K562 (cell line): ENCODE measurements around the gene PWWP2A. TPM values are rescaled to one million over a fixed set of nuclear protein-coding genes. Genes with fewer than 3 reads are reported as not detected.

Source experiments
- COPS2 ChIP-seq: fragments of 450-650 bp; conservative IDR thresholded peaks from 2 replicates; pipeline ENCODE4 v1.6.1; 2016; ENCODE audit warnings: mild to moderate bottlenecking, moderate library complexity
- ESRRB ChIP-seq: fragments of 250-450 bp; sonication (Bioruptor Pico); IDR thresholded peaks from 2 replicates; pipeline ENCODE4 v1.5.0; 2020; ENCODE audit warnings: mild to moderate bottlenecking, moderate library complexity, borderline replicate concordance
- HDAC6 ChIP-seq: IDR thresholded peaks from 2 replicates; pipeline ENCODE4 v1.6.1; 2012; ENCODE audit warnings: low read depth, mild to moderate bottlenecking, control low read depth, inconsistent platforms, low read length, moderate library complexity
- HNRNPH1 ChIP-seq: fragments of 200-400 bp; formaldehyde crosslinking; optimal IDR thresholded peaks from 2 replicates; pipeline ENCODE3; 2017; ENCODE audit warnings: low read depth, mild to moderate bottlenecking, low read length, moderate library complexity
- MBD2 ChIP-seq: sonication (generic); IDR thresholded peaks from 2 replicates; pipeline ENCODE4 v1.6.1; 2016; ENCODE audit warnings: low read depth, borderline replicate concordance
- POLR3A ChIP-seq: IDR thresholded peaks from 2 replicates; pipeline ENCODE4 v1.6.1; 2011; ENCODE audit warnings: borderline replicate concordance, mild to moderate bottlenecking, moderate library complexity; ENCODE audit not compliant: insufficient read length, insufficient read depth; ENCODE audit errors: extremely low read depth
- SIRT6 ChIP-seq: IDR thresholded peaks from one replicate; pipeline ENCODE4 v1.6.1; 2012; ENCODE audit warnings: low read depth, mild to moderate bottlenecking, control low read depth, inconsistent platforms, low read length, moderate library complexity
- ZHX1 ChIP-seq: fragments of 150-350 bp; conservative IDR thresholded peaks from 2 replicates; pipeline ENCODE4 v1.6.1; 2014; ENCODE audit warnings: low read length
- ZKSCAN1 ChIP-seq: fragments of 150-350 bp; IDR thresholded peaks from 2 replicates; pipeline ENCODE4 v1.6.1; 2016; ENCODE audit warnings: low read depth, low read length
- polyA plus RNA-seq, 8 experiments: library from polyadenylated mRNA; depleted of rRNA in 4 of 8; stranded (reverse) in 5 of 8; unstranded in 3 of 8; fragments of >200 nt; fragmentation: Nextera tagmentation in 2 of 8; fragmentation: Illumina TruSeq in 1 of 8; extraction: Ambion mirVana in 2 of 8; extraction: Trizol in 1 of 8; gene quantifications; 2 replicates each; pipeline versions ENCODE4 v1.2.1 to v1.2.3, GENCODE V29; 2011 to 2014; ENCODE audit warnings: inconsistent platforms in 1 of 8, missing spikeins in 1 of 8
- total RNA-seq, 7 experiments: library from RNA; depleted of rRNA in 6 of 7; stranded (reverse); fragments of >200 nt in 6 of 7; fragmentation: Illumina TruSeq in 2 of 7; extraction: Trizol in 2 of 7; gene quantifications; 2 replicates each; pipeline versions ENCODE4 v1.2.1 to v1.2.3, GENCODE V29; 2011 to 2021; ENCODE audit warnings: low replicate concordance in 1 of 7
- TF ChIP-seq, protein P1 (sequence below): fragments of 450-650 bp; formaldehyde crosslinking; conservative IDR thresholded peaks from 2 replicates; pipeline ENCODE4 v1.4.0; 2022; ENCODE audit warnings: mild to moderate bottlenecking, missing genetic modification characterization
- TF ChIP-seq, protein P2 (sequence below): fragments of 450-650 bp; IDR thresholded peaks from 2 replicates; pipeline ENCODE4 v1.6.1; 2016; ENCODE audit warnings: mild to moderate bottlenecking, moderate library complexity

The PWWP2A gene
- total and polyA plus RNA-seq, 9 of the 15 experiments (the other 6 are each of a cell fraction or from before 2014, with no cell fraction given), result 2.7 to 26.3 (median 14.6) TPM

- TF ChIP-seq ZHX1, result no peak
- TF ChIP-seq ZKSCAN1, result no peak
- TF ChIP-seq ESRRB (CRISPR knock-in tag), result no peak
- TF ChIP-seq, protein P1, sequence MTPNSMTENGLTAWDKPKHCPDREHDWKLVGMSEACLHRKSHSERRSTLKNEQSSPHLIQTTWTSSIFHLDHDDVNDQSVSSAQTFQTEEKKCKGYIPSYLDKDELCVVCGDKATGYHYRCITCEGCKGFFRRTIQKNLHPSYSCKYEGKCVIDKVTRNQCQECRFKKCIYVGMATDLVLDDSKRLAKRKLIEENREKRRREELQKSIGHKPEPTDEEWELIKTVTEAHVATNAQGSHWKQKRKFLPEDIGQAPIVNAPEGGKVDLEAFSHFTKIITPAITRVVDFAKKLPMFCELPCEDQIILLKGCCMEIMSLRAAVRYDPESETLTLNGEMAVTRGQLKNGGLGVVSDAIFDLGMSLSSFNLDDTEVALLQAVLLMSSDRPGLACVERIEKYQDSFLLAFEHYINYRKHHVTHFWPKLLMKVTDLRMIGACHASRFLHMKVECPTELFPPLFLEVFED (CRISPR knock-in tag), result no peak
- no peak for TF ChIP-seq MBD2
- TF ChIP-seq, protein P2, sequence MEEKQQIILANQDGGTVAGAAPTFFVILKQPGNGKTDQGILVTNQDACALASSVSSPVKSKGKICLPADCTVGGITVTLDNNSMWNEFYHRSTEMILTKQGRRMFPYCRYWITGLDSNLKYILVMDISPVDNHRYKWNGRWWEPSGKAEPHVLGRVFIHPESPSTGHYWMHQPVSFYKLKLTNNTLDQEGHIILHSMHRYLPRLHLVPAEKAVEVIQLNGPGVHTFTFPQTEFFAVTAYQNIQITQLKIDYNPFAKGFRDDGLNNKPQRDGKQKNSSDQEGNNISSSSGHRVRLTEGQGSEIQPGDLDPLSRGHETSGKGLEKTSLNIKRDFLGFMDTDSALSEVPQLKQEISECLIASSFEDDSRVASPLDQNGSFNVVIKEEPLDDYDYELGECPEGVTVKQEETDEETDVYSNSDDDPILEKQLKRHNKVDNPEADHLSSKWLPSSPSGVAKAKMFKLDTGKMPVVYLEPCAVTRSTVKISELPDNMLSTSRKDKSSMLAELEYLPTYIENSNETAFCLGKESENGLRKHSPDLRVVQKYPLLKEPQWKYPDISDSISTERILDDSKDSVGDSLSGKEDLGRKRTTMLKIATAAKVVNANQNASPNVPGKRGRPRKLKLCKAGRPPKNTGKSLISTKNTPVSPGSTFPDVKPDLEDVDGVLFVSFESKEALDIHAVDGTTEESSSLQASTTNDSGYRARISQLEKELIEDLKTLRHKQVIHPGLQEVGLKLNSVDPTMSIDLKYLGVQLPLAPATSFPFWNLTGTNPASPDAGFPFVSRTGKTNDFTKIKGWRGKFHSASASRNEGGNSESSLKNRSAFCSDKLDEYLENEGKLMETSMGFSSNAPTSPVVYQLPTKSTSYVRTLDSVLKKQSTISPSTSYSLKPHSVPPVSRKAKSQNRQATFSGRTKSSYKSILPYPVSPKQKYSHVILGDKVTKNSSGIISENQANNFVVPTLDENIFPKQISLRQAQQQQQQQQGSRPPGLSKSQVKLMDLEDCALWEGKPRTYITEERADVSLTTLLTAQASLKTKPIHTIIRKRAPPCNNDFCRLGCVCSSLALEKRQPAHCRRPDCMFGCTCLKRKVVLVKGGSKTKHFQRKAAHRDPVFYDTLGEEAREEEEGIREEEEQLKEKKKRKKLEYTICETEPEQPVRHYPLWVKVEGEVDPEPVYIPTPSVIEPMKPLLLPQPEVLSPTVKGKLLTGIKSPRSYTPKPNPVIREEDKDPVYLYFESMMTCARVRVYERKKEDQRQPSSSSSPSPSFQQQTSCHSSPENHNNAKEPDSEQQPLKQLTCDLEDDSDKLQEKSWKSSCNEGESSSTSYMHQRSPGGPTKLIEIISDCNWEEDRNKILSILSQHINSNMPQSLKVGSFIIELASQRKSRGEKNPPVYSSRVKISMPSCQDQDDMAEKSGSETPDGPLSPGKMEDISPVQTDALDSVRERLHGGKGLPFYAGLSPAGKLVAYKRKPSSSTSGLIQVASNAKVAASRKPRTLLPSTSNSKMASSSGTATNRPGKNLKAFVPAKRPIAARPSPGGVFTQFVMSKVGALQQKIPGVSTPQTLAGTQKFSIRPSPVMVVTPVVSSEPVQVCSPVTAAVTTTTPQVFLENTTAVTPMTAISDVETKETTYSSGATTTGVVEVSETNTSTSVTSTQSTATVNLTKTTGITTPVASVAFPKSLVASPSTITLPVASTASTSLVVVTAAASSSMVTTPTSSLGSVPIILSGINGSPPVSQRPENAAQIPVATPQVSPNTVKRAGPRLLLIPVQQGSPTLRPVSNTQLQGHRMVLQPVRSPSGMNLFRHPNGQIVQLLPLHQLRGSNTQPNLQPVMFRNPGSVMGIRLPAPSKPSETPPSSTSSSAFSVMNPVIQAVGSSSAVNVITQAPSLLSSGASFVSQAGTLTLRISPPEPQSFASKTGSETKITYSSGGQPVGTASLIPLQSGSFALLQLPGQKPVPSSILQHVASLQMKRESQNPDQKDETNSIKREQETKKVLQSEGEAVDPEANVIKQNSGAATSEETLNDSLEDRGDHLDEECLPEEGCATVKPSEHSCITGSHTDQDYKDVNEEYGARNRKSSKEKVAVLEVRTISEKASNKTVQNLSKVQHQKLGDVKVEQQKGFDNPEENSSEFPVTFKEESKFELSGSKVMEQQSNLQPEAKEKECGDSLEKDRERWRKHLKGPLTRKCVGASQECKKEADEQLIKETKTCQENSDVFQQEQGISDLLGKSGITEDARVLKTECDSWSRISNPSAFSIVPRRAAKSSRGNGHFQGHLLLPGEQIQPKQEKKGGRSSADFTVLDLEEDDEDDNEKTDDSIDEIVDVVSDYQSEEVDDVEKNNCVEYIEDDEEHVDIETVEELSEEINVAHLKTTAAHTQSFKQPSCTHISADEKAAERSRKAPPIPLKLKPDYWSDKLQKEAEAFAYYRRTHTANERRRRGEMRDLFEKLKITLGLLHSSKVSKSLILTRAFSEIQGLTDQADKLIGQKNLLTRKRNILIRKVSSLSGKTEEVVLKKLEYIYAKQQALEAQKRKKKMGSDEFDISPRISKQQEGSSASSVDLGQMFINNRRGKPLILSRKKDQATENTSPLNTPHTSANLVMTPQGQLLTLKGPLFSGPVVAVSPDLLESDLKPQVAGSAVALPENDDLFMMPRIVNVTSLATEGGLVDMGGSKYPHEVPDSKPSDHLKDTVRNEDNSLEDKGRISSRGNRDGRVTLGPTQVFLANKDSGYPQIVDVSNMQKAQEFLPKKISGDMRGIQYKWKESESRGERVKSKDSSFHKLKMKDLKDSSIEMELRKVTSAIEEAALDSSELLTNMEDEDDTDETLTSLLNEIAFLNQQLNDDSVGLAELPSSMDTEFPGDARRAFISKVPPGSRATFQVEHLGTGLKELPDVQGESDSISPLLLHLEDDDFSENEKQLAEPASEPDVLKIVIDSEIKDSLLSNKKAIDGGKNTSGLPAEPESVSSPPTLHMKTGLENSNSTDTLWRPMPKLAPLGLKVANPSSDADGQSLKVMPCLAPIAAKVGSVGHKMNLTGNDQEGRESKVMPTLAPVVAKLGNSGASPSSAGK, result no peak
- TF ChIP-seq SIRT6, result no peak
- TF ChIP-seq COPS2, result no peak
- TF ChIP-seq HDAC6, result no peak
- TF ChIP-seq HNRNPH1, result no peak
- TF ChIP-seq POLR3A, result no peak
Measured at GRCh38 chr5:160161626-160162025, 42.4 kb upstream of the PWWP2A start (continued).
